Measurements from ENCODE around the gene PDF.
"Not testable (repeated sequence)": the region's sequence is repeated elsewhere in the genome, so short reads cannot be mapped to it uniquely, and the experiment has no call there.

PDF gene

DNA sequence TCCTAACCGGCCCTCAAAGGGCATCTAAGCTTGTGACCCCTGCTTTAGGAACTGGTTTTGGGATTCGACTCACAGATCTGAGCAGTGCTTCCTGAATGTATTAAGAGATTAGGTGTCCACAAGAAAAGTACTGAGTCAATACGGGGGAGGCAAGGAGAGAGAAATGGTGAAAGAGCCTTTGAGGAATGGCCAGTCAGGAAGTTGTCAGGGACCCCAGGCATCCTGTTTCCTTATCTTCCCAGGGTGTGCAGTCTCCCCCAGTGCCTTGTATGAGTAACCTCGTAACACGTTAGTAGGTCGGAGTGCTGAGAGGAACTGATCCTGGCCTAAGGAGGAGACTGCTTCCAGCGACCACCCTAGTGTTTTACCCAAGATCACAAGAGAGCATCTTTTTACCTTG lies 37.6 kb upstream of the PDF start:
- no peak for DNase-seq (ENCODE audit: low spot score)
- TF ChIP-seq, protein P1, sequence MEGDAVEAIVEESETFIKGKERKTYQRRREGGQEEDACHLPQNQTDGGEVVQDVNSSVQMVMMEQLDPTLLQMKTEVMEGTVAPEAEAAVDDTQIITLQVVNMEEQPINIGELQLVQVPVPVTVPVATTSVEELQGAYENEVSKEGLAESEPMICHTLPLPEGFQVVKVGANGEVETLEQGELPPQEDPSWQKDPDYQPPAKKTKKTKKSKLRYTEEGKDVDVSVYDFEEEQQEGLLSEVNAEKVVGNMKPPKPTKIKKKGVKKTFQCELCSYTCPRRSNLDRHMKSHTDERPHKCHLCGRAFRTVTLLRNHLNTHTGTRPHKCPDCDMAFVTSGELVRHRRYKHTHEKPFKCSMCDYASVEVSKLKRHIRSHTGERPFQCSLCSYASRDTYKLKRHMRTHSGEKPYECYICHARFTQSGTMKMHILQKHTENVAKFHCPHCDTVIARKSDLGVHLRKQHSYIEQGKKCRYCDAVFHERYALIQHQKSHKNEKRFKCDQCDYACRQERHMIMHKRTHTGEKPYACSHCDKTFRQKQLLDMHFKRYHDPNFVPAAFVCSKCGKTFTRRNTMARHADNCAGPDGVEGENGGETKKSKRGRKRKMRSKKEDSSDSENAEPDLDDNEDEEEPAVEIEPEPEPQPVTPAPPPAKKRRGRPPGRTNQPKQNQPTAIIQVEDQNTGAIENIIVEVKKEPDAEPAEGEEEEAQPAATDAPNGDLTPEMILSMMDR (IDR thresholded peaks at IDR 0.05; ENCODE audit: extremely low read depth, missing control alignments), result no peak

DNA sequence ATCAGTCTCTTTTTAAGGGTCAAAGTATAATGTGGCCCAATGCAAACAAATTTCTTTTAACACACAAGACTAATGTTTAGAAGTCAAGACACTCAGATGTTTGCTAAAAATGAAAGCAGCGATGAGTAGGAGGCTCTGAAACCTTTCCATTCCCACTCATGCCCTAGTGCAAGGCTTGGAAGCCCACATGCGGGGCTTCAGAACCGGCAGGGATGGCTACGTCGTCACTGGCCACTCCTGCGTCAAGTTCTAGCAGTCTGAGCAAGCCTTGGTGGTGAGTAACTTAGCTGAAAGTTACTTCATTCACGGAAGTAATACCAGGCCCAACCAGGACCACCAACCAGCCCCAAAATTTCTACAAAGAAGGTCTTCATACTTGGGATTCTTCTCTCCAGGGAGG lies 36.0 kb upstream of the PDF start:
- TF ChIP-seq, protein P1 (IDR thresholded peaks at IDR 0.05; ENCODE audit: extremely low read depth, missing control alignments), result no peak
- DNase-seq (ENCODE audit: low spot score), result no peak

DNA sequence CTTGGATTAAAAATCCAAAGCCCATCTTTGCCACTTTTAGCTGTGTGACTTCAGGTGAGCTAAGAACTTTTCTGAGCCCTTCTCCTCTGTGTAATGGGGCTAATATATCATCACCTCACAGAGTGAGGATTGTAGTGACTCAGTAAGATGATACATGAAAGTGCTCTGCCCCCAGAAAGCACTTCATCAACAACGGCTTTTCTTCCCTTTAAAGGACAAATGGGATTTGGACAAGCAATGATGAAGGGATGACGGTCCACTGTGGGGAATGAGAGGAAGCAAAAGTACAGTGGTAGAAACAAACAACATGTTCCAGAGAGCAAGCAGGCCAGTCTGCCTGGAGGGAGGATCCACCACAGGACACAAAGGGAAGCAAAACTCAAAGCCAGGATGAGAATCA lies 35.5 kb upstream of the PDF start:
- TF ChIP-seq, protein P1 (IDR thresholded peaks at IDR 0.05; ENCODE audit: extremely low read depth, missing control alignments), result no peak
- DNase-seq (ENCODE audit: low spot score), result no peak

DNA sequence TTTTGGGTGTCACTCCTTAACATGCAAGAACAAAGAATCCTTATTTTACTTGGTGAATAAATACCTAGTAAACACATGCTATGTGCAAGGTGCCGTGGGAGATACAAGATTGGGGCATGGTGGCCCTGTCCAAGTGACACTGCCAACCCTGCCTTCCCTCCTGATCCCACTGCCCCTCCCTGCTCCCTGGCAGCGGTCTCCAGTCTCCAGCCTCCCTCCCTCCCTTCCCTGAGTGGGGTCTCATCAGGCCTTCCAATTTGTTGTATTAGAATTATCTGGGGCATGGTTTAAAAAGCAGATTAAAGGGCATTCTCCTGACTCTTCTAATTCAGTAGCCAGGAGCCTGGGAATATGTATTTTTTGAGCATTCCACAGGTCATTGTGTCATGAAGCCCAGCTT lies 33.7 kb upstream of the PDF start:
- DNase-seq (ENCODE audit: low spot score), result no peak
- TF ChIP-seq, protein P1 (IDR thresholded peaks at IDR 0.05; ENCODE audit: extremely low read depth, missing control alignments), result no peak

DNA sequence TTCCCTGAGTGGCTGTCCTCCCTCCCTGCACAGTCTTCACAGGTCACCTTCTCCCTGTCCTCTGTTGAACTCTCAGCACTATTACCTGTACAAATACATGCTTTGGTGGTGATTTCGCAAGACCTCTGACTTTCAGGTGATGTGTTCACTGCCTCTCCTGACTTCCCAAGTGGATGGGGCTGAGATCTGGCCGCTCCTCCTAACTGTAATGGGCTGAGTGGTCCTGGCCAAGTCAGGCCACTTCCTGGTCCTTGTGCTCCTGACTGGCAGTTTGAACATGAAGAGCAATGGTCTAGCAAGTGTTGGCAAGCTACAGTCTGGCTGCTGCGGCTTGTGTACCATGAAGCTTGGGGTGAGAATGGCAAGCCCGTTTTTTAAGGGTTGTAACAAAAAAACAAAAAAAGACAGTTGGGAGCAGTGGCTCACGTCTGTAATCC lies 32.9 kb upstream of the PDF start:
- TF ChIP-seq, protein P1 (IDR thresholded peaks at IDR 0.05; ENCODE audit: extremely low read depth, missing control alignments), result no peak
- DNase-seq (ENCODE audit: low spot score), result no peak

DNA sequence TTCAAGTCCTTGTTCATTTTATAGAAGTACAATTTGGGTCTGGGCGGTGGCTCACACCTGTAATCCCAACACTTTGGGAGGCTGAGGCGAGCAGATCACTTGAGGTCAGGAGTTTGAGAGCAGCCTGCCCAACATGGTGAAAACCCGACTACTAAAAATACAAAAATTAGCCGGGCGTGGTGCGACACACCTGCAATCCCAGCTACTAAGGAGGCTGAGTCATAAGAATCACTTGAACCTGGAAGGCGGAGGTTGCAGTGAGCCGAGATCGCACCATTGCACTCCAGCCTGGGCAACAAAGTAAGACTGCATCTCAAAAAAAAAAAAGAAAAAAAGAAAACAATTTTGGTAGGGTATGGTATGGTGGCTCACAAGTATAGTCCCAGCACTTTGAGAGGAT lies 29.7 kb upstream of the PDF start:
- not testable (repeated sequence) for DNase-seq (ENCODE audit: low spot score)

DNA sequence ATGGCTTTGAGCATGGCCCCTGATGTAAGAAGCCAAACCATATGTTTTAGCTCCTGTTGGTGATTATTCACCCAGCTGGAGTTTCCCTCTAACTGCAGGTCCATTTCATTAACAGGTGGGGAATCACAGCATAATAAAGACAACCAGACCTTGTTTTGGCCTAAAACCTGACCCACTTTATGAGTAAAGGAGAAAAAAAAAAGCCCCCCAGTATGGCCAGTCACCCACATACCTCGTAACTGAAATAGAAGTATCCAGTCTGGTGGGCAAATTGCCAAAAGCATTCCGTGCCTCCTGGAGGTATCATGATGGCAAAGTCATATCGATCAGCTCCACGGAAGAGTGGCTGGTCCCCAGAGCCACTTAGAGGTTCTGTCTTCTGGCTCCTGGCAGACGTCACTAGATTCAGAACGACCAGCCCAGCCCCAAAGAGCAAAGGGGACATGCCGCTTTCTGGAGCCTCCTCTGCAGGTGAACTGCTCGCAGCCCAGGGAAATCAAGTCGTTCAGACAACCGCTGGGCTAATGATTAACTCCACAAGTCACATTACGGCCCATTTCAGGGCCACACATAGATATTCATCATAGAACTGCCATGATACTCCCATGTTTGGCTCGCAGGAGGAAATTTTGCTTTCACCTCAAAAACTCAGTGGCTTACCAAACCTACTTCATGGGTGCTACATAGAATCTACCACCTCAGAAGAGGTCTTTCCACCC lies 21.1 kb upstream of the PDF start, which contains the start of gene TMED6:
Gene TMED6, minus strand, starts transcription at position 478 of the 719 bp plus-strand sequence. Its CDS starts 33 bp downstream, at position 445.
- TF ChIP-seq, protein P1 (IDR thresholded peaks at IDR 0.05; ENCODE audit: extremely low read depth, missing control alignments), result no peak
- DNase-seq (ENCODE audit: low spot score), result no peak

DNA sequence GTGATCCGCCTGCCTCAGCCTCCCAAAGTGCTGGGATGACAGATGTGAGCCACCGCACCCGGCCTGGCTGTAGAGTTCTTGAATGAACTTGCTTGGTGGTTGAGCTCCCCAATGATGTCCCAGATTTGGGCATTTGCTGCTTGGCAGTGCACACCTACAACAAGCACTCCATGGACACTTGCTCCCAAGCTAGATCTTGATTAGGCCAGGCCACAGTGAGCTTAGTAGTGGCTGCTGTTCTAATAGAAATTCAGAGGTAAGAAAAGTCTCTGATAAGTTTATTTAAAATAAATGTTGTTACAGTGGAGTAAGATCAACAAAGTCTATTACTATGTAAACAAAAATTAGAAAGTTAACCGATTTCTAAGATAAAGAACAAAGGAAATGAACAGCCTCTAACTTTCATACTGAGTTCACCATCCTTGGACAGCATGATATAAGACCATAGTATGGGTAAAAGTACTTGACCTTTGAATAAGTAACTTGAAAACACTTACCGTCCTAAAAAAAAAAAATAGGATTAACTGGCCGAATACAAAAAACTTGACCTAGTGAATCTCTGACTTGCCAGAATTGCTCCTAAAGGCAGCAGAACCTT lies 20.2 kb upstream of the PDF start:
- TF ChIP-seq, protein P1 (IDR thresholded peaks at IDR 0.05; ENCODE audit: extremely low read depth, missing control alignments), result no peak
- DNase-seq (ENCODE audit: low spot score), result no peak
